Panc1 (cell line): ENCODE data around the gene OR2C3. TPM values are rescaled to one million over a fixed set of nuclear protein-coding genes. Genes with fewer than 3 reads are reported as not detected.

Experiments used
- ATAC-seq: fragments of 200-7000 bp; cut with Tn5 transposase; 2 replicates; pipeline ENCODE4 v1.9.1; 2020; ENCODE audit warnings: mild to moderate bottlenecking, moderate library complexity
- BruUV-seq: library from RNA; stranded (reverse); fragments of 400-500 nt; replicated peaks from 2 replicates; lab custom pipeline; 2021; lab: Mats Ljungman, UMichigan
- CTCF ChIA-PET: fragments of 300-600 bp; sonication (Branson Sonifier 250); formaldehyde crosslinking; loops from one replicate; lab custom pipeline; 2022; ENCODE audit warnings: antibody characterized with exemption; lab: Charles Lee
- POLR2A ChIA-PET: fragments of 300-600 bp; sonication (Branson Sonifier 250); formaldehyde crosslinking; loops from one replicate; lab custom pipeline; 2022; ENCODE audit warnings: antibody characterized with exemption; lab: Charles Lee
- DNase-seq: peaks from one replicate; pipeline ENCODE4 v3.0.0-alpha.2; 2010; ENCODE audit warnings: low read depth, low spot score
- H3K27ac ChIP-seq: 2 replicates; pipeline ENCODE4 v1.5.1; 2011; ENCODE audit warnings: mild to moderate bottlenecking, low read length, inconsistent platforms
- H3K27me3 ChIP-seq: fragments of 200-500 bp; sonication (Bioruptor generic); 2 replicates; pipeline ENCODE4 v1.6.0; 2014; ENCODE audit warnings: low read length, inconsistent platforms; ENCODE audit not compliant: control insufficient read depth, insufficient read depth
- H3K36me3 ChIP-seq: fragments of 200-500 bp; sonication (Bioruptor generic); 2 replicates; pipeline ENCODE4 v1.5.1; 2014; ENCODE audit warnings: inconsistent platforms, mild to moderate bottlenecking, low read length, moderate library complexity; ENCODE audit not compliant: control insufficient read depth, insufficient read depth
- H3K4me1 ChIP-seq: 2 replicates; pipeline ENCODE4 v1.5.1; 2011; ENCODE audit warnings: inconsistent platforms, mild to moderate bottlenecking, low read length, moderate library complexity; ENCODE audit not compliant: control insufficient read depth, insufficient read depth
- H3K4me3 ChIP-seq, 2 experiments: 2 replicates each; pipeline ENCODE4 v1.5.1; 2011 to 2012; ENCODE audit warnings: low read depth in 2 of 2, low read length in 2 of 2, mild to moderate bottlenecking in 2 of 2, inconsistent platforms in 1 of 2, moderate library complexity in 1 of 2
- H3K9me3 ChIP-seq: fragments of 200-500 bp; sonication (Bioruptor generic); 2 replicates; pipeline ENCODE4 v1.5.1; 2014; ENCODE audit warnings: low read depth, mild to moderate bottlenecking, inconsistent platforms, low read length, moderate library complexity; ENCODE audit not compliant: control insufficient read depth, insufficient read depth
- CTCF ChIP-seq: fragments of 450-650 bp; IDR thresholded peaks from 2 replicates; pipeline ENCODE4 v1.5.1; 2017; ENCODE audit warnings: mild to moderate bottlenecking
- POLR2AphosphoS5 ChIP-seq: IDR thresholded peaks from 2 replicates; pipeline ENCODE4 v1.6.1; 2012; ENCODE audit warnings: mild to moderate bottlenecking, low read depth, low read length, moderate library complexity
- SIN3A ChIP-seq: IDR thresholded peaks from 2 replicates; pipeline ENCODE4 v1.6.1; 2012; ENCODE audit warnings: low read depth, mild to moderate bottlenecking, low read length, moderate library complexity, borderline replicate concordance; ENCODE audit not compliant: insufficient read depth
- TCF7L2 ChIP-seq: IDR thresholded peaks from 2 replicates; pipeline ENCODE4 v1.6.1; 2011; ENCODE audit warnings: mild to moderate bottlenecking, low read depth, low read length, inconsistent platforms
- in situ Hi-C: cut with HindIII; loops from 2 replicates; pipeline ENCODE4 v1.10.0; 2016; ENCODE audit warnings: low sequenced_read_pairs, low pct_unique_long_range_greater_than_20kb
- intact Hi-C: fragments of 100-400 bp; cut with micrococcal nuclease; formaldehyde crosslinking; loops from one replicate; pipeline ENCODE4 v1.10.0; 2022; ENCODE audit not compliant: unreplicated experiment
- total RNA-seq: library from RNA; stranded (reverse); gene quantifications from one replicate; pipeline ENCODE4 v1.2.1, GENCODE V29; 2021; ENCODE audit not compliant: unreplicated experiment
- TF ChIP-seq, protein P1 (sequence below), 2 experiments: IDR thresholded peaks; 2 replicates each; pipeline ENCODE4 v1.6.1; 2011 to 2012; ENCODE audit warnings: low read depth in 2 of 2, control low read depth in 1 of 2, low read length in 1 of 2, mild to moderate bottlenecking in 1 of 2, moderate library complexity in 1 of 2; ENCODE audit not compliant: insufficient read depth in 1 of 2

Gene OR2C3
- total RNA-seq, 1 experiment from 2014 or later = not detected

- no TSS peak for BruUV-seq
These were observed 4.3 kb downstream of the OR2C3 start for GRCh38 chr1:247531937-247532336.

DNA sequence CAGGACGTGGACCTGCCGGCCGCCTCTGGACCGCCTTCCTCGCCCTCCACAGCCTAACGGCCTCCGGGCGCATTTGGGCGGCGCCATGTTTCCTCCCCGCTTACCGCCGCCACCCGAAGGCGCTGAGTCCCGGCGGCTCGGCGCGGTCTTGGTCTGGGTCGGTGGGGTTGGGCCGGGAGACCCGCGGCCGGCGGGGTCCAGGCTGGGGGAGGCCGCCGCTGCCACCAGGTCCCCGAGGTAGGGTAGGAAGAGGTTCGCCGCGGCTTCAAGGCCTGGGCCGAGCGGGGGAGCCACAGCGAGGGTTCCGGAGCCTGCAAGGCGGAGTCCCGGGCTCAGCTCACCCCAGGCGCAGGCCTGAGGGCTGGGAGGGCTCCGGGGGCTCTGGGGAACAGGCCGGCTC, 5.5 kb downstream of the OR2C3 start:
- no peaks in the 10 kb centered on the region for H3K36me3 ChIP-seq
- POLR2A ChIA-PET = no interaction called here
- H3K4me3 ChIP-seq = no peak overlapping the region
- CTCF ChIA-PET = no interaction called here
- in situ Hi-C loops = no loop called here
- no peaks in the 10 kb centered on the region for H3K27me3 ChIP-seq
- no TSS peak for BruUV-seq
- ATAC-seq (no peak), DNase-seq (no peak)
- H3K27ac ChIP-seq = no peak overlapping the region
- intact Hi-C loops = no loop called here
- TF ChIP-seq POLR2AphosphoS5 = no peak
- TF ChIP-seq SIN3A = no peak
- TF ChIP-seq, protein P1, sequence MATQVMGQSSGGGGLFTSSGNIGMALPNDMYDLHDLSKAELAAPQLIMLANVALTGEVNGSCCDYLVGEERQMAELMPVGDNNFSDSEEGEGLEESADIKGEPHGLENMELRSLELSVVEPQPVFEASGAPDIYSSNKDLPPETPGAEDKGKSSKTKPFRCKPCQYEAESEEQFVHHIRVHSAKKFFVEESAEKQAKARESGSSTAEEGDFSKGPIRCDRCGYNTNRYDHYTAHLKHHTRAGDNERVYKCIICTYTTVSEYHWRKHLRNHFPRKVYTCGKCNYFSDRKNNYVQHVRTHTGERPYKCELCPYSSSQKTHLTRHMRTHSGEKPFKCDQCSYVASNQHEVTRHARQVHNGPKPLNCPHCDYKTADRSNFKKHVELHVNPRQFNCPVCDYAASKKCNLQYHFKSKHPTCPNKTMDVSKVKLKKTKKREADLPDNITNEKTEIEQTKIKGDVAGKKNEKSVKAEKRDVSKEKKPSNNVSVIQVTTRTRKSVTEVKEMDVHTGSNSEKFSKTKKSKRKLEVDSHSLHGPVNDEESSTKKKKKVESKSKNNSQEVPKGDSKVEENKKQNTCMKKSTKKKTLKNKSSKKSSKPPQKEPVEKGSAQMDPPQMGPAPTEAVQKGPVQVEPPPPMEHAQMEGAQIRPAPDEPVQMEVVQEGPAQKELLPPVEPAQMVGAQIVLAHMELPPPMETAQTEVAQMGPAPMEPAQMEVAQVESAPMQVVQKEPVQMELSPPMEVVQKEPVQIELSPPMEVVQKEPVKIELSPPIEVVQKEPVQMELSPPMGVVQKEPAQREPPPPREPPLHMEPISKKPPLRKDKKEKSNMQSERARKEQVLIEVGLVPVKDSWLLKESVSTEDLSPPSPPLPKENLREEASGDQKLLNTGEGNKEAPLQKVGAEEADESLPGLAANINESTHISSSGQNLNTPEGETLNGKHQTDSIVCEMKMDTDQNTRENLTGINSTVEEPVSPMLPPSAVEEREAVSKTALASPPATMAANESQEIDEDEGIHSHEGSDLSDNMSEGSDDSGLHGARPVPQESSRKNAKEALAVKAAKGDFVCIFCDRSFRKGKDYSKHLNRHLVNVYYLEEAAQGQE (IDR thresholded peaks at IDR 0.05; ENCODE audit: insufficient read depth in 1 of 2, low read depth in 2 of 2, low read length in 1 of 2) = no peak
- no peak for TF ChIP-seq CTCF
- TF ChIP-seq TCF7L2 = no peak
- no peaks in the 10 kb centered on the region for H3K9me3 ChIP-seq
- no peaks in the 10 kb centered on the region for H3K4me1 ChIP-seq

More at GRCh38 chr1:247531937-247532336, 4.3 kb downstream of the OR2C3 start:
- ATAC-seq (no peak), DNase-seq (no peak)
- intact Hi-C loops (no loop called here), in situ Hi-C loops (no loop called here)
- POLR2A ChIA-PET = no interaction called here
- TF ChIP-seq SIN3A (no peak), POLR2AphosphoS5 (no peak), TCF7L2 (no peak), CTCF (peak; percentile 14; the same call in 1 of the 2 replicates)
- TF ChIP-seq, protein P1 (IDR thresholded peaks at IDR 0.05; ENCODE audit: insufficient read depth in 1 of 2, low read depth in 2 of 2, low read length in 1 of 2) = no peak
- no peak overlapping the region for H3K4me3 ChIP-seq
- no peaks in the 10 kb centered on the region for H3K4me1 ChIP-seq
- CTCF ChIA-PET = no interaction called here
- no peaks in the 10 kb centered on the region for H3K27me3 ChIP-seq
- no peaks in the 10 kb centered on the region for H3K9me3 ChIP-seq
- H3K27ac ChIP-seq = no peak overlapping the region
- no peaks in the 10 kb centered on the region for H3K36me3 ChIP-seq
